HCT116 (cell line): ENCODE measurements around the gene PDE2A. TPM values are rescaled to one million over a fixed set of nuclear protein-coding genes. Genes with fewer than 3 reads are reported as not detected.

Source experiments
- ATAC-seq: fragments of 200-7000 bp; cut with Tn5 transposase; 2 replicates; pipeline ENCODE4 v1.9.1; 2020; ENCODE audit warnings: mild to moderate bottlenecking, moderate library complexity
- BruUV-seq: library from RNA; stranded (reverse); fragments of 400-500 nt; replicated peaks from 2 replicates; lab custom pipeline; 2021; lab: Mats Ljungman, UMichigan
- CTCF ChIA-PET: fragments of 300-600 bp; sonication (Branson Sonifier 250); formaldehyde crosslinking; loops from one replicate; lab custom pipeline; 2021; ENCODE audit warnings: antibody characterized with exemption; lab: Charles Lee
- POLR2A ChIA-PET: fragments of 300-600, 350-600 bp; sonication (Branson Sonifier 250); formaldehyde crosslinking; loops from one replicate; lab custom pipeline; 2021; ENCODE audit warnings: antibody characterized with exemption; lab: Charles Lee
- RAD21 ChIA-PET, 2 experiments: fragments of 300-600 bp; sonication (Branson Sonifier 250); formaldehyde crosslinking; loops; one replicate each; lab custom pipeline; 2023; ENCODE audit warnings: low total read pairs in 2 of 2; ENCODE audit not compliant: uncharacterized antibody in 2 of 2, unreplicated experiment in 2 of 2, low non-redundant PET in 1 of 2; lab: Charles Lee
- DNase-seq: peaks from one replicate; pipeline ENCODE4 v3.0.0-alpha.2; 2010; ENCODE audit warnings: low read depth, low spot score
- H2AFZ ChIP-seq: fragments of 200-600 bp; shearing (Covaris generic), sonication (generic); 2 replicates; pipeline ENCODE4 v1.6.1; 2017; ENCODE audit warnings: low read depth, mixed run types, mixed read lengths, antibody characterized with exemption, low read length; ENCODE audit not compliant: poor library complexity, severe bottlenecking
- H3K27ac ChIP-seq: 2 replicates; pipeline ENCODE4 v1.5.1; 2012; ENCODE audit warnings: low read depth, low read length
- H3K27me3 ChIP-seq: fragments of 200-600 bp; sonication (generic); 2 replicates; pipeline ENCODE4 v1.6.1; 2016; ENCODE audit warnings: mixed run types, low read length, mixed read lengths; ENCODE audit not compliant: insufficient read depth
- H3K36me3 ChIP-seq, 2 experiments: fragments of 200-500 bp in 1 of 2; fragments of 200-600 bp in 1 of 2; sonication (Bioruptor generic) in 1 of 2; sonication (generic) in 1 of 2; 2 replicates each; pipeline versions ENCODE4 v1.5.1 to v1.6.1; 2014 to 2016; ENCODE audit warnings: low read length in 2 of 2, inconsistent platforms in 1 of 2, mixed read lengths in 1 of 2, mixed run types in 1 of 2; ENCODE audit not compliant: insufficient read depth in 2 of 2, control insufficient read depth in 1 of 2
- H3K4me1 ChIP-seq, 2 experiments: fragments of 200-600 bp in 1 of 2; sonication (generic) in 1 of 2; 2 replicates each; pipeline versions ENCODE4 v1.5.1 to v1.6.1; 2012 to 2017; ENCODE audit warnings: low read length in 2 of 2, inconsistent platforms in 1 of 2, mild to moderate bottlenecking in 1 of 2, mixed read lengths in 1 of 2, mixed run types in 1 of 2, moderate library complexity in 1 of 2; ENCODE audit not compliant: insufficient read depth in 2 of 2, control insufficient read depth in 1 of 2
- H3K4me2 ChIP-seq: fragments of 200-600 bp; sonication (generic); 2 replicates; pipeline ENCODE4 v1.6.1; 2017; ENCODE audit warnings: mixed run types, low read length, mixed read lengths
- H3K4me3 ChIP-seq, 2 experiments: fragments of 200-600 bp in 1 of 2; sonication (generic) in 1 of 2; replicated peaks in 1 of 2; 2 replicates each; pipeline ENCODE4 v1.5.1; 2011 to 2016; ENCODE audit warnings: low read length in 2 of 2, control low read depth in 1 of 2, low read depth in 1 of 2, mild to moderate bottlenecking in 1 of 2, mixed read lengths in 1 of 2, mixed run types in 1 of 2
- H3K79me2 ChIP-seq: fragments of 200-600 bp; sonication (generic); 2 replicates; pipeline ENCODE4 v1.6.1; 2017; ENCODE audit warnings: mild to moderate bottlenecking, mixed run types, low read length, moderate library complexity, mixed read lengths; ENCODE audit not compliant: insufficient read depth
- H3K9ac ChIP-seq: fragments of 200-600 bp; sonication (generic); 2 replicates; pipeline ENCODE4 v1.6.1; 2016; ENCODE audit warnings: low read length, mixed read lengths
- H3K9me2 ChIP-seq: fragments of 200-600 bp; sonication (generic), shearing (Covaris generic); 2 replicates; pipeline ENCODE4 v1.6.1; 2017; ENCODE audit warnings: mixed run types, mild to moderate bottlenecking, moderate library complexity; ENCODE audit not compliant: insufficient read depth
- H3K9me3 ChIP-seq, 2 experiments: fragments of 200-500 bp in 1 of 2; fragments of 200-600 bp in 1 of 2; sonication (Bioruptor generic) in 1 of 2; sonication (generic) in 1 of 2; 2 replicates each; pipeline ENCODE4 v1.6.1; 2014 to 2017; ENCODE audit warnings: low read length in 2 of 2, mixed read lengths in 2 of 2, inconsistent platforms in 1 of 2, low read depth in 1 of 2, mild to moderate bottlenecking in 1 of 2, mixed run types in 1 of 2, moderate library complexity in 1 of 2; ENCODE audit not compliant: control insufficient read depth in 1 of 2, insufficient read depth in 1 of 2
- H4K20me1 ChIP-seq: fragments of 200-600 bp; sonication (generic), shearing (Covaris generic); 2 replicates; pipeline ENCODE4 v1.6.1; 2017; ENCODE audit warnings: mixed run types, mild to moderate bottlenecking, moderate library complexity; ENCODE audit not compliant: insufficient read depth
- CBX3 ChIP-seq: IDR thresholded peaks from 2 replicates; pipeline ENCODE4 v1.6.1; 2012; ENCODE audit warnings: low read depth
- CTCF ChIP-seq, 3 experiments: fragments of 200-600 bp in 1 of 3; sonication (generic) in 1 of 3; IDR thresholded peaks in 2 of 3; conservative IDR thresholded peaks in 1 of 3; 2 replicates each; pipeline ENCODE4 v1.5.1; 2012 to 2017; ENCODE audit warnings: low read depth in 2 of 3, low read length in 2 of 3, antibody characterized with exemption in 1 of 3, borderline replicate concordance in 1 of 3, control low read depth in 1 of 3, mild to moderate bottlenecking in 1 of 3, mixed read lengths in 1 of 3, mixed run types in 1 of 3, moderate library complexity in 1 of 3; ENCODE audit not compliant: insufficient read depth in 1 of 3
- EGR1 ChIP-seq: IDR thresholded peaks from 2 replicates; pipeline ENCODE4 v1.6.1; 2012; ENCODE audit warnings: low read depth
- FOSL1 ChIP-seq: IDR thresholded peaks from 2 replicates; pipeline ENCODE4 v1.6.1; 2012; ENCODE audit warnings: low read depth
- JUND ChIP-seq: IDR thresholded peaks from 2 replicates; pipeline ENCODE4 v1.6.1; 2012
- SIN3A ChIP-seq: IDR thresholded peaks from 2 replicates; pipeline ENCODE4 v1.6.1; 2012; ENCODE audit warnings: low read depth
- TCF7L2 ChIP-seq: IDR thresholded peaks from 2 replicates; pipeline ENCODE4 v1.7.0; 2011; ENCODE audit warnings: borderline replicate concordance, inconsistent platforms; ENCODE audit not compliant: insufficient read depth, insufficient read length; ENCODE audit errors: extremely low read depth
- intact Hi-C: fragments of 100-400 bp; cut with micrococcal nuclease; formaldehyde crosslinking; loops from 2 replicates; pipeline ENCODE4 v1.10.0; 2022
- total RNA-seq: library from RNA; stranded (reverse); gene quantifications from one replicate; pipeline ENCODE4 v1.2.1, GENCODE V29; 2021; ENCODE audit not compliant: unreplicated experiment

The PDE2A gene
- total RNA-seq, 1 experiment from 2014 or later = 7.6 TPM

- Histone ChIP-seq H3K9ac (no peak overlapping the region), H2AFZ (no peak overlapping the region), H3K79me2 (no peaks in the 10 kb centered on the region), H3K27me3 (no peaks in the 10 kb centered on the region), H3K36me3 (no peaks in the 10 kb centered on the region), H3K9me3 (no peaks in the 10 kb centered on the region), H3K4me1 (peaks cover 0 to 15% of the 10 kb centered on the region in 2 experiments; a peak in 2 of 4 replicates), H4K20me1 (no peaks in the 10 kb centered on the region), H3K4me3 (no peak overlapping the region), H3K9me2 (no peaks in the 10 kb centered on the region), H3K4me2 (no peak overlapping the region), H3K27ac (no peak overlapping the region)
- ATAC-seq (no peak), DNase-seq (no peak)
- POLR2A ChIA-PET = no interaction called here
- no TSS peak for BruUV-seq
- TF ChIP-seq CBX3 (no peak), SIN3A (no peak), JUND (no peak), CTCF (IDR thresholded peaks at IDR 0.05 in 2 of 3, conservative IDR thresholded peaks at IDR 0.05 in 1 of 3; ENCODE audit: borderline replicate concordance in 1 of 3, insufficient read depth in 1 of 3, low read depth in 2 of 3, low read length in 2 of 3) (no peak), EGR1 (no peak)
- RAD21 ChIA-PET = interaction anchor here in 1 of 2 experiments (1.3 to 1.4 kb wide), 2 partner anchors 45 to 85 kb away, joined by 7 to 11 read pairs; no protein-coding TSS in a partner anchor
- intact Hi-C loops = no loop called here
- CTCF ChIA-PET = interaction anchor here (1.0 to 2.2 kb wide), 17 partner anchors 9 to 167 kb away, joined by 3 to 31 read pairs (median 4); no protein-coding TSS in a partner anchor
Measured at GRCh38 chr11:72598466-72598865, 75.8 kb downstream of the PDE2A start.

GRCh38 chr11:72597721-72598120 is 76.5 kb downstream of the PDE2A start:
- TF ChIP-seq TCF7L2 = no peak
- TF ChIP-seq CTCF (IDR thresholded peaks at IDR 0.05 in 2 of 3, conservative IDR thresholded peaks at IDR 0.05 in 1 of 3; ENCODE audit: borderline replicate concordance in 1 of 3, insufficient read depth in 1 of 3, low read depth in 2 of 3, low read length in 2 of 3) = no peak
- no peak for TF ChIP-seq FOSL1
- no peak overlapping the region for H2AFZ ChIP-seq
- RAD21 ChIA-PET = no interaction called here
- no peaks in the 10 kb centered on the region for H3K27me3 ChIP-seq
- no peak overlapping the region for H3K4me3 ChIP-seq
- peaks cover 0 to 15% of the 10 kb centered on the region in 2 experiments; a peak in 2 of 4 replicates for H3K4me1 ChIP-seq
- no peak for ATAC-seq
- DNase-seq = no peak
- H3K9ac ChIP-seq = no peak overlapping the region
- CTCF ChIA-PET = no interaction called here
- POLR2A ChIA-PET = no interaction called here
- no peaks in the 10 kb centered on the region for H3K36me3 ChIP-seq
- no peaks in the 10 kb centered on the region for H3K9me3 ChIP-seq
- BruUV-seq = no TSS peak
- intact Hi-C loops = no loop called here
- H3K9me2 ChIP-seq = no peaks in the 10 kb centered on the region
- H3K4me2 ChIP-seq = no peak overlapping the region
- no peaks in the 10 kb centered on the region for H3K79me2 ChIP-seq
- no peaks in the 10 kb centered on the region for H4K20me1 ChIP-seq
- H3K27ac ChIP-seq = no peak overlapping the region
